ENCODE data around the gene CTDP1. TPM values are rescaled to one million over a fixed set of nuclear protein-coding genes. Genes with fewer than 3 reads are reported as not detected.
A peak's percentile ranks its signal among the peaks of the same experiment; 100 is the strongest.

CTDP1 gene
- total and polyA plus RNA-seq, 9 of the 15 experiments (the other 6 are each of a cell fraction or from before 2014, with no cell fraction given), result 0.07 to 19.2 (median 4.0) TPM

DNA sequence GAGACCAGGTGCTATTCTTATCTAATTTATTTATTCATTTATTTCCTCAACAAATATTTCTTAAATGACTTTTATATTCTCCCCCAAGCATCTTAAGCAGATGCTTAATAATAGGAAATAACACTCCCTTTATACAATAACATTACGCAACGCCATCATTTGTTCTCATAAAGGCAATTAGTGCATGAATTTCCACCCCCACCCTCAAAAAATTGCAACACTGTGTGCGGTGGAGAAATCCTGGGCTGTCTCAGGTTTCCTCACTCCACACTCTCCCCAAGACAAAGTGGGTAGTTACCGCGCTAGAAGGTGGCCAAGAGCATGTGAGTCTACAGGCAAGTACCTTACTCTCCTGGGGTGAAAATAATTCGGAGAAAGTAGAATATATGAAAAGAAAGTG lies 37.0 kb upstream of the CTDP1 start:
- Histone ChIP-seq H3K4me1 (replicated peaks in 1 of 2; ENCODE audit: control insufficient read depth in 2 of 2, insufficient read depth in 2 of 2, low read length in 2 of 2) (0 out of 5 replicates have a peak, but pooled peaks cover 0 to 14% of the 10 kb centered on the region in 2 experiments), H3K79me2 (ENCODE audit: control insufficient read depth, insufficient read depth, low read length) (no peaks in the 10 kb centered on the region), H3K27ac (ENCODE audit: extremely low read depth, low read depth, low read length) (no peak overlapping the region), H3K9me1 (ENCODE audit: control insufficient read depth, insufficient read depth, low read length) (no peaks in the 10 kb centered on the region), H4K20me1 (replicated peaks; ENCODE audit: control insufficient read depth, insufficient read depth, low read length) (no peaks in the 10 kb centered on the region), H3K9ac (ENCODE audit: insufficient read depth in 1 of 2, low read depth in 2 of 2, low read length in 2 of 2) (no peak overlapping the region), H3K36me3 (ENCODE audit: control insufficient read depth, insufficient read depth, low read length) (no peaks in the 10 kb centered on the region), H3K4me3 (no peak overlapping the region), H2AFZ (ENCODE audit: low read depth, low read length) (no peak overlapping the region), H3K9me3 (replicated peaks; ENCODE audit: control insufficient read depth, insufficient read depth, low read depth, low read length) (no peaks in the 10 kb centered on the region), H3K27me3 (ENCODE audit: control insufficient read depth in 2 of 2, insufficient read depth in 2 of 2, low read length in 2 of 2) (peaks cover 0 to 21% of the 10 kb centered on the region in 2 experiments; a peak in 3 of 5 replicates), H3K4me2 (ENCODE audit: insufficient read depth, low read length) (no peak overlapping the region)
- FAIRE-seq (no peak), DNase-seq (ENCODE audit: extremely low read depth in 1 of 4, low spot score in 3 of 4) (no peak), ATAC-seq (no peak)
- TF ChIP-seq ESRRB (CRISPR knock-in tag; IDR thresholded peaks at IDR 0.05; ENCODE audit: borderline replicate concordance), result no peak
- peak; percentile 72 for TF ChIP-seq CEBPB (tag; IDR thresholded peaks at IDR 0.05)
- no peak for TF ChIP-seq CEBPG (CRISPR knock-in tag; IDR thresholded peaks at IDR 0.05)
- peak; percentile 29 to 67; a peak in 3 of 4 replicates for TF ChIP-seq CEBPG (tag; conservative IDR thresholded peaks at IDR 0.05 in 1 of 2, IDR thresholded peaks at IDR 0.05 in 1 of 2)
- ChIA-PET POLR2A (no interaction called here), CTCF (ENCODE audit: low intra/inter-chr PET ratio) (no interaction called here)
- no TSS peak for BruUV-seq (replicated peaks)
- intact Hi-C loops (cut with micrococcal nuclease), result loop anchor here (5.0 kb wide), 1 partner anchor 115 kb away; no protein-coding TSS in a partner anchor
- in situ Hi-C loops (cut with MboI), result loop anchor here (5.0 kb wide), 1 partner anchor 260 kb away; no protein-coding TSS in a partner anchor
- 47% methylated on average over 6 of the region's 6 CpGs for WGBS (ENCODE audit: insufficient coverage, low coverage, missing lambda C conversion rate)
